Epithelial cell of proximal tubule (primary cell): ENCODE data around the gene CES1. TPM values are rescaled to one million over a fixed set of nuclear protein-coding genes. Genes with fewer than 3 reads are reported as not detected.
"Not testable (repeated sequence)": the region's sequence is repeated elsewhere in the genome, so short reads cannot be mapped to it uniquely, and the experiment has no call there.

Experiments
- DNase-seq: peaks from one replicate; pipeline ENCODE4 v3.0.0-alpha.2; 2011; ENCODE audit warnings: low read depth
- H3K4me3 ChIP-seq: 2 replicates; pipeline ENCODE4 v1.5.1; 2011; ENCODE audit warnings: low read depth, mild to moderate bottlenecking, low read length
- total RNA-seq: library from RNA; depleted of rRNA; stranded (reverse); fragments of >200 nt; gene quantifications from 2 replicates; pipeline ENCODE4 v1.2.3, GENCODE V29; 2015
- TF ChIP-seq, protein P1 (sequence below): conservative IDR thresholded peaks from 2 replicates; pipeline ENCODE4 v1.5.1; 2012; ENCODE audit warnings: low read depth, mild to moderate bottlenecking, low read length

CES1 gene
- total RNA-seq, 1 donor from 2014 or later = not detected

DNA sequence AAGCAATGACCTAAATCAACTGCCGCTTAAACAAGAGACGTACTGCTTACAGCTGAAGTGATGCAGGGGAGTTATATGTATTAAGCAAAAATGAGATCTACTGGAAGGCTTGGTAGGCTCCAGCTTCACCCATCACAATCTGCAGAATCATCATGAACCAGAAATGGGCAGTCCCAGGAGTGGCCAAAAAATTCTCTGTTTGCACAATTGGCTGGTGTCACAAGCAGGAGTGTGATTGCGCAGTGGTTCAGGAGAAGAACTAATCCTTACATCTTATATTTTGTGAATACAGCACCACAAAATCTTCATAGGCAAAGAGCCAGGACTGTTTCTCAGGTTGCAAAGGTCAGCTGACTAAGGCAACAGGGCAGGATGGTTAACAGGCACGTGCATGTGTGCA is 75.9 kb downstream of the CES1 start:
- no peak for DNase-seq
- no peak overlapping the region for H3K4me3 ChIP-seq
- TF ChIP-seq, protein P1, sequence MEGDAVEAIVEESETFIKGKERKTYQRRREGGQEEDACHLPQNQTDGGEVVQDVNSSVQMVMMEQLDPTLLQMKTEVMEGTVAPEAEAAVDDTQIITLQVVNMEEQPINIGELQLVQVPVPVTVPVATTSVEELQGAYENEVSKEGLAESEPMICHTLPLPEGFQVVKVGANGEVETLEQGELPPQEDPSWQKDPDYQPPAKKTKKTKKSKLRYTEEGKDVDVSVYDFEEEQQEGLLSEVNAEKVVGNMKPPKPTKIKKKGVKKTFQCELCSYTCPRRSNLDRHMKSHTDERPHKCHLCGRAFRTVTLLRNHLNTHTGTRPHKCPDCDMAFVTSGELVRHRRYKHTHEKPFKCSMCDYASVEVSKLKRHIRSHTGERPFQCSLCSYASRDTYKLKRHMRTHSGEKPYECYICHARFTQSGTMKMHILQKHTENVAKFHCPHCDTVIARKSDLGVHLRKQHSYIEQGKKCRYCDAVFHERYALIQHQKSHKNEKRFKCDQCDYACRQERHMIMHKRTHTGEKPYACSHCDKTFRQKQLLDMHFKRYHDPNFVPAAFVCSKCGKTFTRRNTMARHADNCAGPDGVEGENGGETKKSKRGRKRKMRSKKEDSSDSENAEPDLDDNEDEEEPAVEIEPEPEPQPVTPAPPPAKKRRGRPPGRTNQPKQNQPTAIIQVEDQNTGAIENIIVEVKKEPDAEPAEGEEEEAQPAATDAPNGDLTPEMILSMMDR = no peak

DNA sequence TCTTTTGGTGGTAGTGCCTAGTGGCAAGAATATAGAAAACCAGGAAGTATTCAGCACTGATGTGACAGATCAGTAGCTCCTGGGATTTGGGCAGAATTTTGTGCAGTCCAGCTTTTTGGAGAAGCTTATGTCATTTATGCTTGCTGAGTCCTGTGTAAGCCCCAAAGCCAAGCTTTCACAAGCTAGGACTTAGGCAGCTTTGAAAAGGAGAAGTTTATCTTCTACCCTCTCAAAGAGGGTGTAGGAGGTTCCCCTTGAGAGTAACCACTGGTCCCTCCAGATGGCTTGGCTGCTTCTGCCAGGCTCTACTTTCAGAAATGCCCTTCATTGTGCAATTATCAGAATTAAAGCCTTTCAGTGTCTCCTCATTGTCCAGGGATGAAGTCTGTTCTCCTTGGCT is 78.8 kb downstream of the CES1 start:
- no peak overlapping the region for H3K4me3 ChIP-seq
- TF ChIP-seq, protein P1 = no peak
- no peak for DNase-seq

DNA sequence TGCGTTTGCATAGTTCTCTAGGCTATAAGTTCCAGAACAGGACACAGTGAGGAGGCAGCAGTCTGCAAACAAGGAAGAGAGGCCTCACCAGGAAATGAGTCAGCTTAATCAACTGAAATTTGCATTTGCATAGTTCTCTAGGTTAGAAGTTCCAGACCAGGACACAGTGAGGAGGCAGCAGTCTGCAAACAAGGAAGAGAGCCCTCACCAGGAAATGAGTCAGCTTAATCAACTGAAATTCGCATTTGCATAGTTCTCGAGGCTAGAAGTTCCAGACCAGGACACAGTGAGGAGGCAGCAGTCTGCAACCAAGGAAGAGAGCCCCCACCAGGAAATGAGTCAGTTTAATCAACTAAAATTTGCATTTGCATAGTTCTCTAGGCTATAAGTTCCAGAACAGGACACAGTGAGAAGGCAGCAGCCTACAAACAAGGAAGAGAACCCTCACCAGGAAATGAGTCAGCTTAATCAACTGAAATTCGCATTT is 79.7 kb downstream of the CES1 start:
- not testable (repeated sequence) for DNase-seq, H3K4me3 ChIP-seq

Other genes starting within 250 kb of the CES1 start
- gene SLC6A2, start 177.1 kb downstream of the CES1 start, total RNA-seq = not detected in 2 replicates
- gene CES5A, start 42.3 kb upstream of the CES1 start, total RNA-seq = not detected in 2 replicates